Activated naive CD4-positive, alpha-beta T cell treated with anti-CD3 and anti-CD28 coated beads, Interleukin-2, amount 50 U/mL, for 16 hours (primary cell): Measurements from ENCODE around the gene DENND1B.
"Not testable (repeated sequence)": the region's sequence is repeated elsewhere in the genome, so short reads cannot be mapped to it uniquely, and the experiment has no call there.

Experiments used
- DNase-seq: peaks from one replicate; pipeline ENCODE4 v3.0.0-alpha.2; 2020

DENND1B gene

DNA sequence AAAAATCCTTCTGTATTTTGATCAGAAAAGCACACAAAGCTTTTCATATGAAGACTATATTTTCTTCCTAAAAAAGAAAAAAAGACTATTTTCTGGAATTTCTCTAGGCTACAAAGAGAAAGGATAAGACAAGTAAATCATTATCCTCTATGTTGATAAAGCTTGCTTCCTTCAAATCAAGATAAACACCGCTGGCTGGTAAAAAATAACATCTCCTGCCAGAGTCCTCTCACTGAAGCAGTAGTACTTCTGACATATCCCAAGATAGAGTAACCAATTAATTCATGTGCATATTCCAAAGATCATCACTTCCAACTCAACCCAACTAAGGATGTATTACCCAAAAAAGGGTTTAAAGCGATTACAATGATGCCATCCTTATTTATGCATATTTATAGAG, 34.3 kb downstream of the DENND1B start:
- no peak for DNase-seq

DNA sequence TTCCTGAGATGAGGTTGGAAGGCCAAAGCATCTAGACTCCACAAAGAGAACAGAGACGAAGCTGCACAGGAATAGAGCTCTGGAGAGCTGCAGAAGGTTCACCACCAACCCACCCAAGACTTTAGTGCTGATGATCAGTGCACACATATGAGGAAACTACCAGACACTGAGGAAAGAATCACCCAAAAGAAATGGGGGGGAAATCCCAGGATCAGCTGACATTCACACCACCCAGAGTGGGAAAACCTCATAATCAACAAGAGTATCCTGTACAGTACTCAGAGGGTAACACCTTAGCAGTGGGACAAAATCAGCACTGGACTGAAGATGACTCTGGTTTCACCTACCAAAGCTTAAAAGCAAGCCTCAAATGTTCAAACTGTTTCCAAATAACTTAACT, 36.4 kb downstream of the DENND1B start:
- DNase-seq, result no peak

GRCh38 chr1:197737916-197738315, 37.4 kb downstream of the DENND1B start:
- no peak for DNase-seq

GRCh38 chr1:197736685-197737084, 38.6 kb downstream of the DENND1B start:
- no peak for DNase-seq

- DNase-seq, result no peak
Measured at GRCh38 chr1:197735461-197735860, 39.8 kb downstream of the DENND1B start.

GRCh38 chr1:197733324-197733723, 42.0 kb downstream of the DENND1B start:
- no peak for DNase-seq

- no peak for DNase-seq
Measured at GRCh38 chr1:197732187-197732586, 43.1 kb downstream of the DENND1B start.

- DNase-seq, result no peak
Measured at GRCh38 chr1:197731449-197731848, 43.8 kb downstream of the DENND1B start.

GRCh38 chr1:197725976-197726375, 49.3 kb downstream of the DENND1B start:
- DNase-seq, result no peak

GRCh38 chr1:197725044-197725443, 50.2 kb downstream of the DENND1B start:
- DNase-seq, result no peak

- DNase-seq, result no peak
Measured at GRCh38 chr1:197715806-197716205, 59.5 kb downstream of the DENND1B start.

DNA sequence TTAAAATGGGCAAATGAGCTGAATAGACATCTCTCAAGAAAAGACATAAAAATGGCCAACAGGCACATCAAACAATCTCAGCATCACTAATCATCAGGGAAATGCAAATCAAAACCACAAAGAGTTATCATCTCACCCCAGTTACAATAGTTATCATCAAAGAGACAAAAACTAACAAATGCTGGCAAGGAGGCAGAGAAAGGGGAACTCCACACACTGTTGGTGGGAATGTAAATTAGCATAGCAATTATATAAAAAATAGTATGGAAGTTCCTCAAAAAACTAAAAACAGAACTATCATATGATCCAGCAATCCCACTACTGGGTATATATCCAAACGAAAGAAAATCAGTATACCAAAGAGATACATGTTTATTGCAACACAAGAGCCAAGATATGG, 68.7 kb downstream of the DENND1B start:
- DNase-seq, result no peak

DNA sequence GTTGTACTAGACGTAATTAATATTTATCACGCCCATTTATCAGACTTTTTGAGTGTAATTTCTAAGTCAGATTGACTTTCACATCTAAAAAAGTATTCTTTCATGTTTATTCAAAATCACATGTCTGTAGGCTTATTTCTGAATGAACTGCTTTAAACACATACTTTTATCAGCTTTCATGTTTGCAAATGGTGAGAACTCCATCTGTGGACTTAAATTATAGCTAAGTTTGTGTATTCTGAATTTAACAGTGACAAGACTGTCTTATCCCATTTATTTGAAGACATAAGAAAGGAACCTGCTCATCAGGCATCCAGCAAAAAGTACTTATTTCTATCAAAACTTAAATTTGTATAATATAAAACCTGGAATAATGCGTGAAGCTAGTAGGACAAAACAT, 69.3 kb downstream of the DENND1B start:
- DNase-seq, result no peak

DNA sequence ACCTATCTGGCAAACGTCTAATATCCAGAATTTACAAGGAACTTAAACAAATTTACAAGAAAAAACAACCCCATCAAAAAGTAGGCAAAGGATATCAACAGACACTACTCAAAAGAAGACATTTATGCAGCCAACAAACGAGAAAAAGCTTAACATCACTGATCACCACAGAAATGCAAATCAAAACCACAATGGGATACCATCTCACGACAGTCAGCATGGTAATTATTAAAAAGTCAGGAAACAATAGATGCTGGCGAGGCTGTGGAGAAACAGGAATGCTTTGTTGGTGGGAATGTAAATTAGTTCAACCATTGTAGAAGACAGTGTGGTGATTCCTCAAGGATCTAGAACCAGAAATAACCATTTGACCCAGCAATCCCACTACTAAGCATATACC, 74.6 kb downstream of the DENND1B start:
- DNase-seq, result not testable (repeated sequence)

DNA sequence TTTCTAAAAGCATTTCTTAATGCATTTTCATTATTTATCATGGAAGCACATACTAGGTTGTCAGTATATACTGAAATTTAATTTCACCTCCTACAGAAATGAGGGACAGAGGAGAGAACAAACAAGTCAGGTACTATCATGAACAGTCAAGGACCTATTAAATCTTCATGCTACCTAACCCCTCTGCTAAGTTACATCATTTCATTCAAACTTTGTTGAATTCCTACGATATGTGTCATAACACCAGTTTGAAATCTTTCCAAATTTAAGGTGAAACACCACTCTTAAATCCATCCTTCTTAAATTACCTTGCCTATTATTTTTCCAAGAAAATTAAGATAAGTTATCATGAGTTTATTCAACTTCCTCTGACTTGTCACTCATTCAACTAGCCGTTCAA, 78.9 kb downstream of the DENND1B start:
- no peak for DNase-seq

- no peak for DNase-seq
Measured at GRCh38 chr1:197695961-197696360, 79.3 kb downstream of the DENND1B start.

DNA sequence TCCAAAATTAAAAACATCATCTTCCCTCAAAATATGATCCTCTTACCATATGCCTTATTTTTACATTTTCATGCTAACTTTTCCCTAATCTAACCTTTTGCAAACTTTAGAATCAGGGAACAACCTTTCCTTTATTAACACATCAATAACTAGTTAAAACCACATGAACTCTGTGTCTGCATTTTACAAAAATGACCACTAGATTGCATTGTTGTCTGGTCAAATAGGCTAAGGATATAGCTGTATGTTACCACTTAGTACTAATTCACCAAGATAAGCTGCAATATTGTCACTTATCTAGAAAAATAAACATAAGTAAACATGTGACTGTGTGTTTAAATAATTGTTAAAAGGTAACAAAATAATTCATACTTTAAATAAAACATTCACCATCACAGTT, 82.3 kb downstream of the DENND1B start:
- no peak for DNase-seq

DNA sequence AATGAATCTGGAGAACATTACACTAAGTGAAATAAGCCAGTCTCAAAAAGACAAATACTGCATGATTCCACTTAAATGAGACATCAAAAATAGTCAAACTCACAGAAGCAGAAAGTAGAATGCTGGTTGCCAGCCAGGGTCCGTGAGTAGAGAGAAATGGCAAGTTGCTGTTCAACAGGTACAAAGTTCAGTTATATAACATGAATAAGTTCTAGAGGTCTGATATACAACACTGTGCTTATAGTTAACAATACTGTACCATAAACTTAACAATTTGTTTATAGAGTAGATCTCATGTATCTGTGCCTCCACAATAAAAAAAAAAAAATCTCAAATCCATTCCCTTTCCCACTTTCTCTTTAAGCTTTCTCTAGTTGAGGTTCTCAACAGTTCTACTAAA, 83.5 kb downstream of the DENND1B start:
- DNase-seq, result no peak

- DNase-seq, result no peak
Measured at GRCh38 chr1:197690074-197690473, 85.2 kb downstream of the DENND1B start.

GRCh38 chr1:197688233-197688632, 87.0 kb downstream of the DENND1B start:
- DNase-seq, result no peak

DNA sequence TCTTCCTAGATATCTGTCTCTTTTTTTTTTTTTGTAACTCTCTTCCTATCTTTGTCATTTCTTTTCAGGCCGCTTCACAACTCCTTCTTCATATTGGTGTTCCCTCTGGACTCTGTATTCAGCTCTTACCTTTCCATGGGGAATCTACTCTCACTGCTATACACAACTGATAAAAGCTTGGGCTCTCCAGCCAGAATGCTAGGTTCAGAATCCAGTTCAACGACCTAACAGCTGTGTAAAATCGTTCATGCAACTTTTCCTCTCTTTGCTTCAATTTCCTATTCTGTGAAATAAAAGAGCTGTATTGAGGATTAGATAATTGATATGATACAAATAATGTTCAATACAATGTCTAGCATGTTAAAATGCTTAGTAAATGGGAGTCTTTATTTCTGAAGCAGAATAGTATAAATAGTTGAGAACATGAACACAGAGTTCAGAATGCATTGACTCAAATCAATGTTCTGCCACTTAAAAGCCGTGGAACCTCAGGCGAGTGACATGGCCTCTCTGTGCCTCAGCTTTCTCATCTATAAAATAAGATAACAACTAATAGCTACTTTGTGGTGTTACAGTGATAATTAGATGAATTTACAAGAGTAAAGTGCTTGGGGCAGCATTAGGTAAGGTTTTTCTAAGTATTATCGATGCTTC, 88.5 kb downstream of the DENND1B start:
- no peak for DNase-seq

DNA sequence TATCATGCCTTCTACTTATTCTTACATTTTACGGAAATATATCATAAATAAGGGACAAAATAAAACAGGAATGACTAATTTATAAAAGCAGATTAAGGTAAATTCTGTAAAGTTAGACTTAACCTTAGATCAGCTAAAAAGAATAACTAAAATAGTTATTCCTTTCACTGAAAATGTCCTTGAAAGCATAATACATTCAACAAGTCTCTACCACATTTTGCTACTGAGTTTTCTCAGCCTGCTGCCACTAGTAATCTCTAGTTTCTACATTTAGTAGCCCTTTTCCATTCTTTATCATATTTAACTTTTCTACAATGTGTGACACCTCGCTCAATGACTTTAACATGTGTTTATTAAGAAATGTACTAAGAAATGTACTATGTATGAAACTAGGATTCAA, 89.0 kb downstream of the DENND1B start:
- no peak for DNase-seq

DNA sequence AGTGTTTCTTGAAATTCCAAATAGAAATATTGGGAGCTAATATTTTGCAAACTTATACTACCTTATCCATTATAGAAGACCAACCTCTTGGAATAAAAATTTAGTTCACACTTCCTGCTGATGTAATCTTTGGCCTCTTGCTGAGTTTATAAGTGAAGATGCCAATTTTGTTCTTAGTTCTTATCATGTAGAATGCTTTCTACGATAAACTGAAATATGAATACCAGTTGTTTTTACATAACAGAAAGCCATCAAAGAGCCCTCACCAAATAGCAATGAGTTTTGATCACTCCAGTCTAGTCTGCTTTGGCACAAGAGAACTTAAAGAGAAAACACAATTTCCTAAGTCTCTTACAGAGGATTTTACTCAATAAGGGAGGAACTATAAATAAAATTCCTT, 89.5 kb downstream of the DENND1B start:
- no peak for DNase-seq

GRCh38 chr1:197683895-197684553, 91.3 kb downstream of the DENND1B start:
- DNase-seq, result no peak

DNA sequence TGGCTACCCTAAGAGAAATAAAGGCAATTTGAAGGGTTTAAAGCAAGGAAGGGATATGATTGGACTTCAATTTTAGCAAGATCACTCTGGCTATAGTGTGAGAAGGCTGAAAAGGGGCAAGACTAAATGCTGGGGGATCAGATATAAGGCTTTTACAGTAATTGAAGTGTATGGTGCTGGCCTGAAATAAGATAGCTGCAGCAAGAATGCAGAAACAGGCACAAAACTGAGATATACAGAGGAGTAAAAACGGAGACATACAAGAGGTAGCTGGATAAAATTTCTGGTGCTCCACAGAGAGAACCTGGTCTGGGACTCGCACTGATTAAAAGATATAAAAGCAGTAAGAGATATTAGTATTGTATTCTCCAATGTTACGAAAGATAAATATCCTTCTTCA, 92.0 kb downstream of the DENND1B start:
- DNase-seq, result no peak
